ENCODE data around the gene JAM3. TPM values are rescaled to one million over a fixed set of nuclear protein-coding genes. Genes with fewer than 3 reads are reported as not detected.

The JAM3 gene
- total RNA-seq, 1 experiment from 2014 or later = 1.6 TPM

DNA sequence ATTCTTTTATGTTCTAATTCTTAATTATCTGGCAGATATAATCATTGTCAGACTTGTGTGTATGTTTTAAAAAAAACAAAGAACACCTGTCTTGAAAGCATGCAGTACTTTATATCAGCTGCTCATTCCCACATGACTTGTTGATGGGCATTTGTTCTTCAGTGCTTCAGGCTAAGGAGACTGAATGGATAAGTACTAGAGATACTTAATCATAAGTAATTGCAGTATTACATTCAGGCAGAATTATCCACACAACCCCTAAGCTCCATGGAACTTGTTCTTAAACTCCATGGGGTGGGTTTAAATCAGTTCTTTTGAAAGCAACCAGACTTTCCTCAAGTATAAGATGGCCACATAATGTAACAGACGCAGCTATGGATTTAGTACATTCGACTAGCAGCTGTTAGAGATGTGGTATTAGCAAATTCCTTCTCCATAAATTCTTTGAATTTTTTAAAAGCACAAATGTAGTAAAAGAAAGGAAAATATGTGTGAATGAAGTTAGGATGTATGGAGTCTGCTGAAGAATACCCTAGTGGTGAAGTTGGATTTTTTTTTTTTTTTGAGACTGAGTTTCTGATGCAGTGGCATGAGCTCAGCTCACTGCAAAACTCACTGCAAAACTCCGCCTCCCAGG lies 3.0 kb downstream of the JAM3 start:
- H3K27me3 Mint-ChIP-seq (ENCODE audit: insufficient read depth, unreplicated experiment) = peaks cover 55% of the 10 kb centered on the region

DNA sequence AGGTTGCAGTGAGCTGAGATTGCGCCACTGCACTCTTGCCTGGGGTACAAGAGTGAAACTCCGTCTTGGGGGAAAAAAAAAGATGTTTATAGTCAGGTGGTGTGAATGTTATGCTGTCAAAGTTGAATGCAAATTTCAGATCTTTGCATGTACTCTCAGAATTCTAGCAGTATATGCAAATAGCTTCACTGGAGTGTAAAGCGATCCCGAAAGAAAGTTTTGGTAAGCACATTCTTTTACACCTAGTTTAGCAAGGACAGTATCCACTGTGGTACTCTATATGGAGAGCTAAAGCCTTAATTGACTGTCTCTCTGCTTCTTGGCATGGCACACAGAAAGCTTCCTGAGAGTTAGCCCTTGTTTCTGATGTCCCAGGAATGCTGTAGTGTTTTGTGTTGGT lies 4.0 kb downstream of the JAM3 start:
- ChIA-PET CTCF (interaction anchor here (0.6 to 3.1 kb wide), 11 partner anchors 11 to 239 kb away, joined by 3 to 18 read pairs (median 3); no protein-coding TSS in a partner anchor), POLR2A (interaction anchor here (0.7 to 4.4 kb wide), 3 partner anchors 35 to 152 kb away, joined by 3 to 18 read pairs (median 3); partner anchors contain the start of gene VPS26B)
- Mint-ChIP-seq H3K36me3 (ENCODE audit: insufficient read depth, unreplicated experiment) (no peaks in the 10 kb centered on the region), H3K27me3 (ENCODE audit: insufficient read depth, unreplicated experiment) (peaks cover 45% of the 10 kb centered on the region), H3K4me3 (ENCODE audit: unreplicated experiment) (no peak overlapping the region), H3K4me1 (ENCODE audit: insufficient read depth, unreplicated experiment) (no peaks in the 10 kb centered on the region), H3K27ac (ENCODE audit: low read depth, unreplicated experiment) (no peak overlapping the region), H3K9me3 (ENCODE audit: unreplicated experiment) (no peaks in the 10 kb centered on the region)
- no peak for DNase-seq (ENCODE audit: unreplicated experiment)
- TF ChIP-seq, protein P1, sequence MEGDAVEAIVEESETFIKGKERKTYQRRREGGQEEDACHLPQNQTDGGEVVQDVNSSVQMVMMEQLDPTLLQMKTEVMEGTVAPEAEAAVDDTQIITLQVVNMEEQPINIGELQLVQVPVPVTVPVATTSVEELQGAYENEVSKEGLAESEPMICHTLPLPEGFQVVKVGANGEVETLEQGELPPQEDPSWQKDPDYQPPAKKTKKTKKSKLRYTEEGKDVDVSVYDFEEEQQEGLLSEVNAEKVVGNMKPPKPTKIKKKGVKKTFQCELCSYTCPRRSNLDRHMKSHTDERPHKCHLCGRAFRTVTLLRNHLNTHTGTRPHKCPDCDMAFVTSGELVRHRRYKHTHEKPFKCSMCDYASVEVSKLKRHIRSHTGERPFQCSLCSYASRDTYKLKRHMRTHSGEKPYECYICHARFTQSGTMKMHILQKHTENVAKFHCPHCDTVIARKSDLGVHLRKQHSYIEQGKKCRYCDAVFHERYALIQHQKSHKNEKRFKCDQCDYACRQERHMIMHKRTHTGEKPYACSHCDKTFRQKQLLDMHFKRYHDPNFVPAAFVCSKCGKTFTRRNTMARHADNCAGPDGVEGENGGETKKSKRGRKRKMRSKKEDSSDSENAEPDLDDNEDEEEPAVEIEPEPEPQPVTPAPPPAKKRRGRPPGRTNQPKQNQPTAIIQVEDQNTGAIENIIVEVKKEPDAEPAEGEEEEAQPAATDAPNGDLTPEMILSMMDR (IDR thresholded peaks at IDR 0.05; ENCODE audit: unreplicated experiment) = no peak
- intact Hi-C loops (cut with micrococcal nuclease) = no loop called here
- BruUV-seq (replicated peaks) = no TSS peak

More for the DNA sequence above, 3.0 kb downstream of the JAM3 start:
- DNase-seq (ENCODE audit: unreplicated experiment) = no peak
- no peak overlapping the region for H3K27ac Mint-ChIP-seq (ENCODE audit: low read depth, unreplicated experiment)
- intact Hi-C loops (cut with micrococcal nuclease) = no loop called here
- no peaks in the 10 kb centered on the region for H3K36me3 Mint-ChIP-seq (ENCODE audit: insufficient read depth, unreplicated experiment)
- no peak overlapping the region for H3K4me3 Mint-ChIP-seq (ENCODE audit: unreplicated experiment)
- ChIA-PET POLR2A (interaction anchor here (1.6 to 4.4 kb wide), 2 partner anchors 49 to 153 kb away, joined by 3 to 18 read pairs; partner anchors contain the start of gene VPS26B), CTCF (interaction anchor here (0.6 to 3.1 kb wide), 9 partner anchors 9 to 116 kb away, joined by 3 to 18 read pairs (median 4); no protein-coding TSS in a partner anchor)
- no peaks in the 10 kb centered on the region for H3K4me1 Mint-ChIP-seq (ENCODE audit: insufficient read depth, unreplicated experiment)
- TF ChIP-seq, protein P1 (IDR thresholded peaks at IDR 0.05; ENCODE audit: unreplicated experiment) = no peak
- H3K9me3 Mint-ChIP-seq (ENCODE audit: unreplicated experiment) = no peaks in the 10 kb centered on the region
- BruUV-seq (replicated peaks) = no TSS peak

DNA sequence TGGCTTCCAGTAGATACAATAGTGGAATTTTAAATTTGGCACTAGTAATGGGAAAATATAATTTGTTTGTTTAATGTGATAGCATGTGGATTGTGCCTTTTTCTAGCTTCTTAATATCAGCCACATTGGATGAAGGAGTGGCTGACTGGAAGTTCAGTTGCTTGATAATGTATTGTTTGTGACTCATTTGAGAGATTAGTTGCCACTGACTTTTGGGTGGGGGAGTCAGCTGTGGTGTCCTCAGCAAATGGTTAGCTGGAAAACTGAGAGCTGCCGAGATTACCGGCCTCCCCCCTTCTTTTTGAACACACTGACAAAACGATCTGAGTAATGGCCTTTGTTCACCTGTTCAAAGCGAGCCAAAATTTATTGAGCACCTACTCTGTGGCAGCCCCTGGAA lies 5.5 kb downstream of the JAM3 start:
- Mint-ChIP-seq H3K27ac (ENCODE audit: low read depth, unreplicated experiment) (no peak overlapping the region), H3K4me1 (ENCODE audit: insufficient read depth, unreplicated experiment) (no peaks in the 10 kb centered on the region), H3K36me3 (ENCODE audit: insufficient read depth, unreplicated experiment) (no peaks in the 10 kb centered on the region), H3K4me3 (ENCODE audit: unreplicated experiment) (no peak overlapping the region), H3K27me3 (ENCODE audit: insufficient read depth, unreplicated experiment) (peaks cover 31% of the 10 kb centered on the region), H3K9me3 (ENCODE audit: unreplicated experiment) (no peaks in the 10 kb centered on the region)
- TF ChIP-seq, protein P1 (IDR thresholded peaks at IDR 0.05; ENCODE audit: unreplicated experiment) = no peak
- ChIA-PET CTCF (interaction anchor here (0.9 to 1.5 kb wide), 3 partner anchors 10 to 23 kb away, joined by 3 to 5 read pairs (median 4); no protein-coding TSS in a partner anchor), POLR2A (interaction anchor here (4.4 kb wide), 1 partner anchor 46 kb away, joined by 18 read pairs; no protein-coding TSS in a partner anchor)
- no TSS peak for BruUV-seq (replicated peaks)
- DNase-seq (ENCODE audit: unreplicated experiment) = no peak
- intact Hi-C loops (cut with micrococcal nuclease) = no loop called here

DNA sequence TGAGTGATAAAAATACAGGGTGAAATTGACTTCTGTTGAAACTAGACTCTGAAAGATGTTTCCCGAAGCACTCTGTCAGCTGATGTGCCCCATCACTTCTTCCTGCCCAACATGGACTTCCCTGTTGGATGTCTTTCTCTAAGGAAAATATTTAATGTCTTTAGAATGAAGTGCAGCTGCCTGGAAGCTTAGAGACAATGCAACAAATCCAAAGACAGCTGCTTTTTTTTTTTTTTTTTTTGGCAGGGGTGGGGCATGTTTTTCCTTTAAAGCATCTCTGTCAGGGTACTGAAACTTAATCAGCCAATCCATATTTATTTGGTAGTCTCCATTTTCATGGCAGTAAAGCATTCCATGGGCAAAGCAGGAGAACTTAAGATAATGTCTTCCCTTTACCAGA lies 5.9 kb downstream of the JAM3 start:
- ChIA-PET CTCF (interaction anchor here (0.9 to 1.5 kb wide), 4 partner anchors 9 to 23 kb away, joined by 3 to 5 read pairs (median 4); no protein-coding TSS in a partner anchor), POLR2A (no interaction called here)
- H3K4me1 Mint-ChIP-seq (ENCODE audit: insufficient read depth, unreplicated experiment) = no peaks in the 10 kb centered on the region
- DNase-seq (ENCODE audit: unreplicated experiment) = no peak
- H3K27me3 Mint-ChIP-seq (ENCODE audit: insufficient read depth, unreplicated experiment) = peaks cover 34% of the 10 kb centered on the region
- intact Hi-C loops (cut with micrococcal nuclease) = no loop called here
- H3K4me3 Mint-ChIP-seq (ENCODE audit: unreplicated experiment) = no peak overlapping the region
- no peaks in the 10 kb centered on the region for H3K36me3 Mint-ChIP-seq (ENCODE audit: insufficient read depth, unreplicated experiment)
- H3K27ac Mint-ChIP-seq (ENCODE audit: low read depth, unreplicated experiment) = no peak overlapping the region
- H3K9me3 Mint-ChIP-seq (ENCODE audit: unreplicated experiment) = no peaks in the 10 kb centered on the region
- BruUV-seq (replicated peaks) = no TSS peak
- TF ChIP-seq, protein P1 (IDR thresholded peaks at IDR 0.05; ENCODE audit: unreplicated experiment) = no peak

Data from MCF 10A (cell line).